DMS53 treated with DMSO at 0.1 percent for 48 hours (cell line): Measurements from ENCODE around the gene TECTA.
A peak's percentile ranks its signal among the peaks of the same experiment; 100 is the strongest.
"Not testable (repeated sequence)": the region's sequence is repeated elsewhere in the genome, so short reads cannot be mapped to it uniquely, and the experiment has no call there.

Source experiments
- DNase-seq: peaks from one replicate; lab custom pipeline; 2025; ENCODE audit not compliant: unreplicated experiment; lab: John Stamatoyannopoulos, UW

Gene TECTA

GRCh38 chr11:121226415-121227263, 125.6 kb downstream of the TECTA start:
- DNase-seq: no peak

- no peak for DNase-seq
These were observed 127.8 kb downstream of the TECTA start for GRCh38 chr11:121228851-121229250.

GRCh38 chr11:121229495-121230215, 128.6 kb downstream of the TECTA start:
- DNase-seq: no peak

GRCh38 chr11:121231576-121232278, 130.7 kb downstream of the TECTA start:
- DNase-seq: no peak

GRCh38 chr11:121235057-121235456, 134.0 kb downstream of the TECTA start:
- no peak for DNase-seq

GRCh38 chr11:121236115-121237001, 135.3 kb downstream of the TECTA start:
- DNase-seq: no peak

- not testable (repeated sequence) for DNase-seq
These were observed 136.2 kb downstream of the TECTA start for GRCh38 chr11:121237247-121237646.

- no peak for DNase-seq
These were observed 136.9 kb downstream of the TECTA start for GRCh38 chr11:121237686-121238658.

- no peak for DNase-seq
These were observed 137.9 kb downstream of the TECTA start for GRCh38 chr11:121238956-121239355.

- peak; percentile 14 for DNase-seq
These were observed 139.0 kb downstream of the TECTA start for GRCh38 chr11:121240001-121240400.

GRCh38 chr11:121240650-121241303, 139.7 kb downstream of the TECTA start:
- no peak for DNase-seq
